T47D (cell line): ENCODE measurements around the gene ITPR1.
"Not testable (repeated sequence)": the region's sequence is repeated elsewhere in the genome, so short reads cannot be mapped to it uniquely, and the experiment has no call there.

ENCODE experiments used
- DNase-seq, 2 experiments: peaks; one replicate each; pipeline versions ENCODE4 v3.0.0 to v3.0.0-alpha.2; 2011 to 2012; ENCODE audit warnings: low read depth in 1 of 2, low spot score in 1 of 2
- JUND ChIP-seq: IDR thresholded peaks from 2 replicates; pipeline ENCODE4 v1.6.1; 2012; ENCODE audit warnings: low read depth
- in situ Hi-C: cut with HindIII; loops from 2 replicates; pipeline ENCODE4 v1.10.0; 2016; ENCODE audit warnings: low sequenced_read_pairs, low pct_unique_long_range_greater_than_20kb

ITPR1 gene

DNA sequence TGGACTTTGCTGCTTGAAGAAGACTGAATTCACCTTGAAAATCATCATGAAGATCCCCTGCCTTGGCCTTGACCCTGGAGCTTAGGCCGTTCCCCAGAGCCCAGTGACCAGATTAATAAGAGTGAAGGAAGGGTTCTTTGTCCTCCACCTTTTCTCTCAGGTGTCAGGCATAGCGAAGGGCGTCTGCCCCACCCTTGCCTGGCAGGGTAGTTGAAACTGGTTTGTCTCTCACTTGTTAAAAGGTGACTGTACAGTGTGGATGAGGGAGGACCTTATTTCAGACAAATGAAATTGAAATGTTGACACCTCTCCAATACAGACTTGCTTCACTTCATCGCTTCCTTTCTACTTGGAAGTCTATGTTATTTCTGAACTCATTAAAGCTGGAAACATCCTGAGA, 262.4 kb downstream of the ITPR1 start:
- DNase-seq = no peak
- in situ Hi-C loops = no loop called here
- no peak for TF ChIP-seq JUND

DNA sequence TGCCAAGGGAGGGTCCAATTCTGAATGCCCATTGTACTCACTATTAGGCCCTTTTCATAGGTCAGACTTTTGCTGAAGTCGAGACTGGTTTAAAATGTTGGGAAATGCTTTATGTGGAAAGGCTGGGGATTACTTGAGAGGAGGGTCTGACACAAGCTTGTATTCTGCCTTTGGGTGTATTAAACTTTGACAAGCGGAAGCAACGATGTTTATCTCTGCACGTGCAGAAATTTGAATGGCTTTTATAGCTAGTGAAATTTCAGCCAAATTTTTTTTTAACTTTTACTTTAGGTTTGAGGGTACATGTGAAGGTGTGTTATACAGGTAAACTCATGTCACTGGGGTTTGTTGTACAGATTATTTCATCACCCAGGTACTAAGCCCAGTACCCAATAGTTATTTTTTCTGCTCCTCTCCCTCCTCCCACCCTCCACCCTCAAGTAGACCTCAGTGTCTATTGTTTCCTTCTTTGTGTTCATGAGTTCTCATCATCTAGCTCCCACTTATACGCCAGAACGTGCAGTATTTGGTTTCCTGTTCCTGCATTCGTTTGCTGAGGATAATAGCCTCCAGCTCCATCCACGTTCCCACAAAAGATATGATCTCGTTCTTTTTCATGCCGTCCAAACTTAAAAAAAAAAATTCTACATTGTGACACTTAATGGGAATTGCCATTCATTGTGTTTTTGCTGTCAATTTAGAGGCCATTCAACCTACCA, 263.1 kb downstream of the ITPR1 start:
- in situ Hi-C loops = no loop called here
- DNase-seq = peak in 1 of 2 experiments; percentile 95
- no peak for TF ChIP-seq JUND

GRCh38 chr3:4756855-4757574, 263.9 kb downstream of the ITPR1 start:
- peak in 1 of 2 experiments; percentile 90 for DNase-seq
- no peak for TF ChIP-seq JUND
- in situ Hi-C loops = no loop called here

DNA sequence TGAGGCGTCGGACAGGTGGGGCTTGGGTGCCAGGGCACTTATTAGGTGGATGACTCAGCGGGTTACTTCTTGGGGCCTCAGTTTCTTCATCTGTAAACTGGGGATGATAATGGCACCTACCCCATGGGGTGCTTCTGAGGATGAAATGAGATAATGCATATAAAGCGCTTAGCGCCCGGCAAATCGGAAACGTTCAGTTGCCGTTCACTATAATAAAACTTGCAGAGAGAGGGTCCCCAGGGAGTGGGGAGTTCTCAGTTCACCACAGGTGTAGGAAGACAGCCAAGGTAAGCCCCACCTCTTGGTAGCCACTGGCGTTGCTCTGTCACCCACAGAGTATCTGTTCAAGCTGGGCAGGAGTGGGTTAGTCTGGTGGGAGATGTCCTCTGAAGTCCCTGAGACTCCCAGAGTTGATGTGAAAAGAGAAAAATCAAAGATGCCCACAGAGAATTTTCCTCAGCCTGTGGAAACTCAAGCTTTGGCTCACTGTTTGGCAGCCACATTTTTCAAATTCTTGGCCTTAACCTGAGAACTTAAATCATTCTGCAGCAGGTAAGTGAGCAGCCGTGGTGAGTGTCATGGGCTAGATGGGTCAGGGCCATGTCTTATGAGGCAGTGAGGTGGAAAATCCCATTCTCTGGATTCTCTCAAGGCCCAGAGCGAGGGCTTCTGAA, 264.6 kb downstream of the ITPR1 start:
- peak in 1 of 2 experiments; percentile 84 for DNase-seq
- no peak for TF ChIP-seq JUND
- in situ Hi-C loops = no loop called here

GRCh38 chr3:4758249-4758860, 265.2 kb downstream of the ITPR1 start:
- in situ Hi-C loops = no loop called here
- no peak for DNase-seq
- no peak for TF ChIP-seq JUND

GRCh38 chr3:4758957-4759656, 266.0 kb downstream of the ITPR1 start:
- in situ Hi-C loops = no loop called here
- no peak for DNase-seq
- TF ChIP-seq JUND = no peak

GRCh38 chr3:4759689-4760312, 266.7 kb downstream of the ITPR1 start:
- in situ Hi-C loops = no loop called here
- TF ChIP-seq JUND = no peak
- DNase-seq = no peak

GRCh38 chr3:4761759-4762158, 268.6 kb downstream of the ITPR1 start:
- TF ChIP-seq JUND = no peak
- in situ Hi-C loops = no loop called here
- DNase-seq = no peak

- in situ Hi-C loops = not testable (repeated sequence)
- peak in 1 of 2 experiments; percentile 88 for DNase-seq
Measured at GRCh38 chr3:4762481-4763230, 269.5 kb downstream of the ITPR1 start.

DNA sequence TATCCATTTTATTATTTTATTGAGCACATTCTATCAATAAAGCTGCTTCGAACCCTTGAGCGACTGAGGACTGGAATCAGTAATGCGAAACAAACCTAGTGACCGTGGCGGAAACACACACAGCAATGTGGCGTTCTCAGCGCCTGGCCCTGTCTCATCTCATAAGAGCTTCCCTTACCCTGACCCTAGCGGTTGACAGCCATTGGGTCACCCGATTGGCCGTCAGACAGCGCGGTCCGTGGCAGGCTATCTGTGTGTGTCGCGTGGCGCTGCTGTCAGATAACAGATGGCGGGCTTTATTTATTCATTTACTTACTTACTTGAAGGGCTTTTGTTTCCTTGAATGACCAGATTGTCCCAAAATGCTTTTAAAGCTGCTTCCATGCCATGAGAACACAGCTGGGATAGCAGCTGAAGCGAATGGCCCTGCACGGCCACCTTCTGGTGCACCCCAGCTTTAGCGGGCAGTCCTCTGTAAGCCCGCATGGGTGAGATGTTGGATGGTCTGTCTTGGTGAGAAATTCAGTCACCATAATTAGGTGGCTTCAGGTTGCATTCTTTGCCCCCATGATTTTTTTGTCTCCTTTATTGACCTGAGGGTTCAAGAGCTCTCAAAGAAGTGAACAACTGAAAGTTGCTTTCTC, 270.6 kb downstream of the ITPR1 start:
- no peak for TF ChIP-seq JUND
- DNase-seq = no peak
- in situ Hi-C loops = no loop called here

DNA sequence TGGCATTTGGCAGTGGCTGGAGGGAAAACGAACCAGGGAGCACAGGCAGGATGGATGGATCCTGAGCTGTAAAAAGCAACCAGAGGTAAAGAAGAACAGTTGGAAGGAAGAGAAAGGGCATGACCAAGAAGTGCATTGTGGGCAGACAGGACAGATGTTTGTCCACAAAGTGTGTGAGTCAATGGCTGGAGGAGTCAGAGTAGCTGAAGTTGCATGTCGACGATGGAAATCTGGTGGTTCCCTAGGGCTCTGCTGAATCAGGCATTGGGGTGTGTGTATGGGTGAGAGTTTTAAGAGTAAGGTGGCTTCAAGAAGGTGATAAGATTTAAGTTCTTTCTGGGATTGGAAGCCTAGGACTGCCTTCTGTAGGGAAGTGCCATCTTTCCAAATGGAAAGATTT, 272.1 kb downstream of the ITPR1 start:
- TF ChIP-seq JUND = no peak
- DNase-seq = no peak
- in situ Hi-C loops = no loop called here
